Mammary epithelial cell (primary cell): ENCODE measurements around the gene EGFL6.

ENCODE experiments used
- EZH2 ChIP-seq: IDR thresholded peaks from 2 replicates; pipeline ENCODE4 v1.6.1; 2012; ENCODE audit warnings: low read length, inconsistent platforms, borderline replicate concordance
- TF ChIP-seq, protein P1 (sequence below), 2 donors: IDR thresholded peaks in 1 of 2; conservative IDR thresholded peaks in 1 of 2; 2 replicates each; pipeline ENCODE4 v1.5.1; 2011 to 2012; ENCODE audit warnings: inconsistent platforms in 2 of 2, low read length in 2 of 2, mild to moderate bottlenecking in 2 of 2, control low read depth in 1 of 2, low read depth in 1 of 2; ENCODE audit not compliant: insufficient read depth in 1 of 2; ENCODE audit errors: extremely low read depth in 1 of 2

DNA sequence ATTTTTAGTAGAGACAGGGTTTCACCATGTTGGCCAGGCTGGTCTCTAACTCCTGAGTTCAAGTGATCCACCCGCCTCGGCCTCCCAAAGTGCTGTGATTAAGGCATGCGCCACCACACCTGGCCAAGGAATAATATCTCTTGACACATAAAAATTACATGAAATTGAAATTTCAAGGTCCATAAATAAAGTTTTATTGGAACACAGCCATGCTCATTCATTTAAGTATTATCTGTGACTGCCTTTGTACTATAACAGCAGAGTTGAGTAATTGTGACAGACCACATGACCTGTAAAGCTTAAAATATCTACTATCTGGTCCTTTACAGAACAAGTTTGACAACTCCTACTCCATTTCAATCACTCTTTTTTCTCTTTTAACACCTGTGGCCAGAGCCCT, 17.8 kb upstream of the EGFL6 start:
- TF ChIP-seq, protein P1, sequence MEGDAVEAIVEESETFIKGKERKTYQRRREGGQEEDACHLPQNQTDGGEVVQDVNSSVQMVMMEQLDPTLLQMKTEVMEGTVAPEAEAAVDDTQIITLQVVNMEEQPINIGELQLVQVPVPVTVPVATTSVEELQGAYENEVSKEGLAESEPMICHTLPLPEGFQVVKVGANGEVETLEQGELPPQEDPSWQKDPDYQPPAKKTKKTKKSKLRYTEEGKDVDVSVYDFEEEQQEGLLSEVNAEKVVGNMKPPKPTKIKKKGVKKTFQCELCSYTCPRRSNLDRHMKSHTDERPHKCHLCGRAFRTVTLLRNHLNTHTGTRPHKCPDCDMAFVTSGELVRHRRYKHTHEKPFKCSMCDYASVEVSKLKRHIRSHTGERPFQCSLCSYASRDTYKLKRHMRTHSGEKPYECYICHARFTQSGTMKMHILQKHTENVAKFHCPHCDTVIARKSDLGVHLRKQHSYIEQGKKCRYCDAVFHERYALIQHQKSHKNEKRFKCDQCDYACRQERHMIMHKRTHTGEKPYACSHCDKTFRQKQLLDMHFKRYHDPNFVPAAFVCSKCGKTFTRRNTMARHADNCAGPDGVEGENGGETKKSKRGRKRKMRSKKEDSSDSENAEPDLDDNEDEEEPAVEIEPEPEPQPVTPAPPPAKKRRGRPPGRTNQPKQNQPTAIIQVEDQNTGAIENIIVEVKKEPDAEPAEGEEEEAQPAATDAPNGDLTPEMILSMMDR (conservative IDR thresholded peaks at IDR 0.05 in 1 of 2, IDR thresholded peaks at IDR 0.05 in 1 of 2; ENCODE audit: extremely low read depth in 1 of 2, insufficient read depth in 1 of 2, low read depth in 1 of 2, low read length in 2 of 2) = no peak
- no peak for TF ChIP-seq EZH2
